HepG2 (cell line): ENCODE data around the gene RNGTT. TPM values are rescaled to one million over a fixed set of nuclear protein-coding genes. Genes with fewer than 3 reads are reported as not detected.

Source experiments
- CHD2 ChIP-seq: IDR thresholded peaks from 2 replicates; pipeline ENCODE4 v1.6.1; 2011; ENCODE audit warnings: low read depth, low read length, improper control_type of control experiment
- FOXJ3 ChIP-seq: sonication (generic); formaldehyde crosslinking; IDR thresholded peaks from 2 replicates; pipeline ENCODE4 v1.4.0; 2020; ENCODE audit warnings: missing genetic modification reagents, mild to moderate bottlenecking, borderline replicate concordance
- KDM3A ChIP-seq: IDR thresholded peaks from 2 replicates; pipeline ENCODE4 v1.6.1; 2018; ENCODE audit warnings: low read depth, missing compliant biosample characterization
- MIER3 ChIP-seq: IDR thresholded peaks from 2 replicates; pipeline ENCODE4 v1.6.1; 2016; ENCODE audit warnings: missing compliant biosample characterization, borderline replicate concordance
- SP4 ChIP-seq: sonication (generic); formaldehyde crosslinking; IDR thresholded peaks from 2 replicates; pipeline ENCODE4 v1.8.1; 2023; ENCODE audit warnings: mild to moderate bottlenecking, missing genetic modification reagents
- THAP11 ChIP-seq: IDR thresholded peaks from 2 replicates; pipeline ENCODE4 v1.6.1; 2016; ENCODE audit warnings: missing biosample characterization, missing genetic modification reagents
- THYN1 ChIP-seq: sonication (generic); formaldehyde crosslinking; IDR thresholded peaks from 2 replicates; pipeline ENCODE4 v1.8.1; 2023; ENCODE audit warnings: low read depth, mild to moderate bottlenecking, moderate library complexity, missing genetic modification reagents, borderline replicate concordance
- ZNF20 ChIP-seq: sonication (generic); formaldehyde crosslinking; IDR thresholded peaks from 2 replicates; pipeline ENCODE4 v1.4.0; 2020; ENCODE audit warnings: mild to moderate bottlenecking, moderate library complexity, missing genetic modification reagents
- ZNF350 ChIP-seq: sonication (generic); formaldehyde crosslinking; IDR thresholded peaks from 2 replicates; pipeline ENCODE4 v1.4.0; 2020; ENCODE audit warnings: mild to moderate bottlenecking, low read depth, missing genetic modification reagents, borderline replicate concordance
- ZNF430 ChIP-seq: sonication (generic); formaldehyde crosslinking; IDR thresholded peaks from 2 replicates; pipeline ENCODE4 v1.9.0; 2021; ENCODE audit warnings: mild to moderate bottlenecking, missing genetic modification reagents
- ZNF674 ChIP-seq: sonication (generic); formaldehyde crosslinking; IDR thresholded peaks from 2 replicates; pipeline ENCODE4 v1.5.0; 2020; ENCODE audit warnings: low read depth, mild to moderate bottlenecking, missing genetic modification reagents
- polyA plus RNA-seq, 8 experiments: library from polyadenylated mRNA; depleted of rRNA in 3 of 8; stranded (reverse) in 7 of 8; unstranded in 1 of 8; fragments of >200 nt; fragmentation: Illumina TruSeq in 4 of 8; extraction: Trizol in 4 of 8; gene quantifications; 2 replicates each; pipeline versions ENCODE4 v1.2.1 to v1.2.3, GENCODE V29; 2011 to 2016; ENCODE audit warnings: low read depth in 4 of 8, missing spikeins in 1 of 8, mixed read lengths in 1 of 8; ENCODE audit not compliant: insufficient read depth in 1 of 8
- total RNA-seq, 5 experiments: library from RNA; depleted of rRNA; stranded (reverse); fragments of >200 nt; fragmentation: Illumina TruSeq; extraction: Trizol; gene quantifications; 2 replicates each; pipeline ENCODE4 v1.2.3, GENCODE V29; 2016; ENCODE audit warnings: low read depth in 1 of 5
- TF ChIP-seq, protein P1 (sequence below): IDR thresholded peaks from 2 replicates; pipeline ENCODE4 v1.6.1; 2016; ENCODE audit warnings: low read depth, missing genetic modification reagents, missing compliant biosample characterization
- TF ChIP-seq, protein P2 (sequence below): sonication (generic); formaldehyde crosslinking; IDR thresholded peaks from 2 replicates; pipeline ENCODE4 v1.5.0; 2020; ENCODE audit warnings: missing genetic modification reagents
- TF ChIP-seq, protein P3 (sequence below): sonication (generic); formaldehyde crosslinking; IDR thresholded peaks from 2 replicates; pipeline ENCODE4 v1.5.1; 2020; ENCODE audit warnings: mild to moderate bottlenecking, missing genetic modification reagents, moderate library complexity
- TF ChIP-seq, protein P4 (sequence below): IDR thresholded peaks from 2 replicates; pipeline ENCODE4 v1.6.1; 2012; ENCODE audit warnings: low read length, improper control_type of control experiment
- TF ChIP-seq, protein P5 (sequence below): sonication (generic); formaldehyde crosslinking; IDR thresholded peaks from 2 replicates; pipeline ENCODE4 v1.5.0; 2020; ENCODE audit warnings: missing genetic modification reagents, mild to moderate bottlenecking, borderline replicate concordance

Gene RNGTT
- total and polyA plus RNA-seq, 2 of the 13 experiments (the other 11 are each of a cell fraction or from before 2014, with no cell fraction given), result 6.0 to 22.6 TPM

DNA sequence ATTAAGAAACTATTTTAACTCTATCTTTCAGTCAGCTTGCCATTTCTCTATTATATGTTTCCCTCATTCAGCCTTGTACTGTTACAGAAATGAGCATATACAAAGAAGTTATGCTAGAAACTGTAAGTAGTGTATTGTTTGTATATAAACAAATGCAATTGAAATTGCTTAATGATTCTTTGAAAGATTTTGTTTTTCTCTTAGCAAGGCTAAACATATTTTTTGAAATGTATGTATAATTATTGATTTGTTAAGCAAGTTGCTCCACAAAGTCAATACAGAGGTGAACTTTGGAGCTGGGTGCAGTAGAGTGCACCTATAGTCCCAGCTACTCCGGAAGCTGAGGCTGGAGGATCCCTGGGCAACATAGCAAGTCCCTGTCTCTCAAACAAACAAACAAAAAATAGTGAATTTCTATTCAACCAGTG, 253.6 kb downstream of the RNGTT start (continued):
- TF ChIP-seq, protein P1, sequence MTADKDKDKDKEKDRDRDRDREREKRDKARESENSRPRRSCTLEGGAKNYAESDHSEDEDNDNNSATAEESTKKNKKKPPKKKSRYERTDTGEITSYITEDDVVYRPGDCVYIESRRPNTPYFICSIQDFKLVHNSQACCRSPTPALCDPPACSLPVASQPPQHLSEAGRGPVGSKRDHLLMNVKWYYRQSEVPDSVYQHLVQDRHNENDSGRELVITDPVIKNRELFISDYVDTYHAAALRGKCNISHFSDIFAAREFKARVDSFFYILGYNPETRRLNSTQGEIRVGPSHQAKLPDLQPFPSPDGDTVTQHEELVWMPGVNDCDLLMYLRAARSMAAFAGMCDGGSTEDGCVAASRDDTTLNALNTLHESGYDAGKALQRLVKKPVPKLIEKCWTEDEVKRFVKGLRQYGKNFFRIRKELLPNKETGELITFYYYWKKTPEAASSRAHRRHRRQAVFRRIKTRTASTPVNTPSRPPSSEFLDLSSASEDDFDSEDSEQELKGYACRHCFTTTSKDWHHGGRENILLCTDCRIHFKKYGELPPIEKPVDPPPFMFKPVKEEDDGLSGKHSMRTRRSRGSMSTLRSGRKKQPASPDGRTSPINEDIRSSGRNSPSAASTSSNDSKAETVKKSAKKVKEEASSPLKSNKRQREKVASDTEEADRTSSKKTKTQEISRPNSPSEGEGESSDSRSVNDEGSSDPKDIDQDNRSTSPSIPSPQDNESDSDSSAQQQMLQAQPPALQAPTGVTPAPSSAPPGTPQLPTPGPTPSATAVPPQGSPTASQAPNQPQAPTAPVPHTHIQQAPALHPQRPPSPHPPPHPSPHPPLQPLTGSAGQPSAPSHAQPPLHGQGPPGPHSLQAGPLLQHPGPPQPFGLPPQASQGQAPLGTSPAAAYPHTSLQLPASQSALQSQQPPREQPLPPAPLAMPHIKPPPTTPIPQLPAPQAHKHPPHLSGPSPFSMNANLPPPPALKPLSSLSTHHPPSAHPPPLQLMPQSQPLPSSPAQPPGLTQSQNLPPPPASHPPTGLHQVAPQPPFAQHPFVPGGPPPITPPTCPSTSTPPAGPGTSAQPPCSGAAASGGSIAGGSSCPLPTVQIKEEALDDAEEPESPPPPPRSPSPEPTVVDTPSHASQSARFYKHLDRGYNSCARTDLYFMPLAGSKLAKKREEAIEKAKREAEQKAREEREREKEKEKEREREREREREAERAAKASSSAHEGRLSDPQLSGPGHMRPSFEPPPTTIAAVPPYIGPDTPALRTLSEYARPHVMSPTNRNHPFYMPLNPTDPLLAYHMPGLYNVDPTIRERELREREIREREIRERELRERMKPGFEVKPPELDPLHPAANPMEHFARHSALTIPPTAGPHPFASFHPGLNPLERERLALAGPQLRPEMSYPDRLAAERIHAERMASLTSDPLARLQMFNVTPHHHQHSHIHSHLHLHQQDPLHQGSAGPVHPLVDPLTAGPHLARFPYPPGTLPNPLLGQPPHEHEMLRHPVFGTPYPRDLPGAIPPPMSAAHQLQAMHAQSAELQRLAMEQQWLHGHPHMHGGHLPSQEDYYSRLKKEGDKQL (CRISPR knock-in tag), result no peak
- TF ChIP-seq, protein P2, sequence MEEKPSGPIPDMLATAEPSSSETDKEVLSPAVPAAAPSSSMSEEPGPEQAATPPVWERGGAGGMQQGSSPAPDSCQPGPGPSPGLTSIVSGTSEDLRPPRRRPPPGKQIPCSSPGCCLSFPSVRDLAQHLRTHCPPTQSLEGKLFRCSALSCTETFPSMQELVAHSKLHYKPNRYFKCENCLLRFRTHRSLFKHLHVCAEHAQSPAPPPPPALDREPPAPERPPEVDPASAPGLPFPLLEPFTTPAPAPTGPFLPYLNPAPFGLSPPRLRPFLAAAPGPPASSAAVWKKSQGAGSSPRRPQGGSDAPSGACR (CRISPR knock-in tag), result no peak
- TF ChIP-seq ZNF674 (CRISPR knock-in tag) (no peak), FOXJ3 (CRISPR knock-in tag) (peak; percentile 91; the same call in 1 of the 2 replicates), CHD2 (peak; percentile 46; the same call in 1 of the 2 replicates), ZNF350 (CRISPR knock-in tag) (no peak), KDM3A (CRISPR knock-in tag) (no peak; the same call in 1 of the 2 replicates), THAP11 (peak; percentile 66), ZNF430 (no peak), THYN1 (CRISPR knock-in tag) (no peak), SP4 (CRISPR knock-in tag) (no peak), ZNF20 (CRISPR knock-in tag) (no peak), MIER3 (CRISPR knock-in tag) (peak; percentile 52; the same call in 1 of the 2 replicates)
- TF ChIP-seq, protein P3, sequence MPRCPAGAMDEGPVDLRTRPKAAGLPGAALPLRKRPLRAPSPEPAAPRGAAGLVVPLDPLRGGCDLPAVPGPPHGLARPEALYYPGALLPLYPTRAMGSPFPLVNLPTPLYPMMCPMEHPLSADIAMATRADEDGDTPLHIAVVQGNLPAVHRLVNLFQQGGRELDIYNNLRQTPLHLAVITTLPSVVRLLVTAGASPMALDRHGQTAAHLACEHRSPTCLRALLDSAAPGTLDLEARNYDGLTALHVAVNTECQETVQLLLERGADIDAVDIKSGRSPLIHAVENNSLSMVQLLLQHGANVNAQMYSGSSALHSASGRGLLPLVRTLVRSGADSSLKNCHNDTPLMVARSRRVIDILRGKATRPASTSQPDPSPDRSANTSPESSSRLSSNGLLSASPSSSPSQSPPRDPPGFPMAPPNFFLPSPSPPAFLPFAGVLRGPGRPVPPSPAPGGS (CRISPR knock-in tag), result no peak
- TF ChIP-seq, protein P4, sequence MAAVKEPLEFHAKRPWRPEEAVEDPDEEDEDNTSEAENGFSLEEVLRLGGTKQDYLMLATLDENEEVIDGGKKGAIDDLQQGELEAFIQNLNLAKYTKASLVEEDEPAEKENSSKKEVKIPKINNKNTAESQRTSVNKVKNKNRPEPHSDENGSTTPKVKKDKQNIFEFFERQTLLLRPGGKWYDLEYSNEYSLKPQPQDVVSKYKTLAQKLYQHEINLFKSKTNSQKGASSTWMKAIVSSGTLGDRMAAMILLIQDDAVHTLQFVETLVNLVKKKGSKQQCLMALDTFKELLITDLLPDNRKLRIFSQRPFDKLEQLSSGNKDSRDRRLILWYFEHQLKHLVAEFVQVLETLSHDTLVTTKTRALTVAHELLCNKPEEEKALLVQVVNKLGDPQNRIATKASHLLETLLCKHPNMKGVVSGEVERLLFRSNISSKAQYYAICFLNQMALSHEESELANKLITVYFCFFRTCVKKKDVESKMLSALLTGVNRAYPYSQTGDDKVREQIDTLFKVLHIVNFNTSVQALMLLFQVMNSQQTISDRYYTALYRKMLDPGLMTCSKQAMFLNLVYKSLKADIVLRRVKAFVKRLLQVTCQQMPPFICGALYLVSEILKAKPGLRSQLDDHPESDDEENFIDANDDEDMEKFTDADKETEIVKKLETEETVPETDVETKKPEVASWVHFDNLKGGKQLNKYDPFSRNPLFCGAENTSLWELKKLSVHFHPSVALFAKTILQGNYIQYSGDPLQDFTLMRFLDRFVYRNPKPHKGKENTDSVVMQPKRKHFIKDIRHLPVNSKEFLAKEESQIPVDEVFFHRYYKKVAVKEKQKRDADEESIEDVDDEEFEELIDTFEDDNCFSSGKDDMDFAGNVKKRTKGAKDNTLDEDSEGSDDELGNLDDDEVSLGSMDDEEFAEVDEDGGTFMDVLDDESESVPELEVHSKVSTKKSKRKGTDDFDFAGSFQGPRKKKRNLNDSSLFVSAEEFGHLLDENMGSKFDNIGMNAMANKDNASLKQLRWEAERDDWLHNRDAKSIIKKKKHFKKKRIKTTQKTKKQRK, result no peak
- TF ChIP-seq, protein P5, sequence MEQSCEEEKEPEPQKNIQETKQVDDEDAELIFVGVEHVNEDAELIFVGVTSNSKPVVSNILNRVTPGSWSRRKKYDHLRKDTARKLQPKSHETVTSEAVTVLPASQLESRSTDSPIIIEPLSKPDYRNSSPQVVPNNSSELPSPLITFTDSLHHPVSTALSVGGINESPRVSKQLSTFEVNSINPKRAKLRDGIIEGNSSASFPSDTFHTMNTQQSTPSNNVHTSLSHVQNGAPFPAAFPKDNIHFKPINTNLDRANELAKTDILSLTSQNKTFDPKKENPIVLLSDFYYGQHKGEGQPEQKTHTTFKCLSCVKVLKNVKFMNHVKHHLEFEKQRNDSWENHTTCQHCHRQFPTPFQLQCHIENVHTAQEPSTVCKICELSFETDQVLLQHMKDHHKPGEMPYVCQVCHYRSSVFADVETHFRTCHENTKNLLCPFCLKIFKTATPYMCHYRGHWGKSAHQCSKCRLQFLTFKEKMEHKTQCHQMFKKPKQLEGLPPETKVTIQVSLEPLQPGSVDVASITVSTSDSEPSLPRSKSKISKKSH, result no peak
